ENCODE results near the gene RYR1.

- TF ChIP-seq CTCF (IDR thresholded peaks at IDR 0.05; ENCODE audit: poor library complexity) (peak; percentile 99), EZH2 (IDR thresholded peaks at IDR 0.05; ENCODE audit: borderline replicate concordance) (no peak)
Observed at GRCh38 chr19:38402967-38403674, 30.4 kb upstream of the RYR1 start, which contains the start of gene FAM98C.

All from hepatocyte (in vitro differentiated cells).